H9 (cell line): ENCODE measurements around the gene NEMP1. TPM values are rescaled to one million over a fixed set of nuclear protein-coding genes. Genes with fewer than 3 reads are reported as not detected.

Source experiments
- DNase-seq: peaks from one replicate; pipeline ENCODE4 v3.0.0-alpha.2; 2017
- H2AFZ ChIP-seq: one replicate; pipeline ENCODE4 v1.6.1; 2013; ENCODE audit warnings: mild to moderate bottlenecking, low read length, control low read depth, moderate library complexity
- H2AK5ac ChIP-seq: 2 replicates; pipeline ENCODE4 v1.6.1; 2013; ENCODE audit warnings: low read length, control low read depth, mixed read lengths; ENCODE audit not compliant: insufficient read length
- H2BK120ac ChIP-seq: one replicate; pipeline ENCODE4 v1.6.1; 2013; ENCODE audit warnings: low read depth, mild to moderate bottlenecking, low read length, control low read depth, inconsistent platforms; ENCODE audit not compliant: poor library complexity, severe bottlenecking
- H2BK12ac ChIP-seq: 2 replicates; pipeline ENCODE4 v1.6.1; 2013; ENCODE audit warnings: low read length, control low read depth, mixed read lengths, low read depth; ENCODE audit not compliant: insufficient read length
- H2BK15ac ChIP-seq: 2 replicates; pipeline ENCODE4 v1.6.1; 2013; ENCODE audit warnings: low read depth, low read length, control low read depth
- H2BK20ac ChIP-seq: one replicate; pipeline ENCODE4 v1.6.1; 2013; ENCODE audit warnings: low read depth, mild to moderate bottlenecking, low read length, control low read depth, inconsistent platforms; ENCODE audit not compliant: poor library complexity, severe bottlenecking
- H2BK5ac ChIP-seq: 2 replicates; pipeline ENCODE4 v1.6.1; 2013; ENCODE audit warnings: low read length, control low read depth, mixed read lengths; ENCODE audit not compliant: insufficient read length
- H3K14ac ChIP-seq: 2 replicates; pipeline ENCODE4 v1.6.1; 2013; ENCODE audit warnings: low read length, control low read depth; ENCODE audit not compliant: insufficient read depth
- H3K18ac ChIP-seq: 2 replicates; pipeline ENCODE4 v1.6.1; 2013; ENCODE audit warnings: low read depth, mild to moderate bottlenecking, mixed read lengths, low read length, control low read depth; ENCODE audit not compliant: insufficient read length
- H3K23ac ChIP-seq: 2 replicates; pipeline ENCODE4 v1.6.1; 2013; ENCODE audit warnings: low read length, control low read depth, mixed read lengths, low read depth; ENCODE audit not compliant: insufficient read length
- H3K23me2 ChIP-seq: 2 replicates; pipeline ENCODE4 v1.6.1; 2013; ENCODE audit warnings: low read depth, mild to moderate bottlenecking, mixed read lengths, low read length, control low read depth; ENCODE audit not compliant: insufficient read length, poor library complexity, severe bottlenecking
- H3K27ac ChIP-seq: 2 replicates; pipeline ENCODE4 v1.5.1; 2013; ENCODE audit warnings: low read length, control low read depth, mixed read lengths, low read depth; ENCODE audit not compliant: insufficient read length
- H3K27me3 ChIP-seq: 2 replicates; pipeline ENCODE4 v1.6.1; 2013; ENCODE audit warnings: low read length, control low read depth, inconsistent platforms; ENCODE audit not compliant: insufficient read depth
- H3K4ac ChIP-seq: 2 replicates; pipeline ENCODE4 v1.6.1; 2013; ENCODE audit warnings: low read depth, mild to moderate bottlenecking, control low read depth, inconsistent platforms, low read length, moderate library complexity
- H3K4me1 ChIP-seq: 2 replicates; pipeline ENCODE4 v1.6.1; 2013; ENCODE audit warnings: low read length, control low read depth, inconsistent platforms; ENCODE audit not compliant: insufficient read depth
- H3K4me2 ChIP-seq: 2 replicates; pipeline ENCODE4 v1.6.1; 2013; ENCODE audit warnings: low read length, control low read depth, mixed read lengths; ENCODE audit not compliant: insufficient read length, insufficient read depth
- H3K56ac ChIP-seq: 2 replicates; pipeline ENCODE4 v1.6.1; 2013; ENCODE audit warnings: low read depth, mild to moderate bottlenecking, mixed read lengths, low read length, control low read depth; ENCODE audit not compliant: insufficient read length
- H3K79me1 ChIP-seq: 2 replicates; pipeline ENCODE4 v1.6.1; 2013; ENCODE audit warnings: low read depth, mild to moderate bottlenecking, moderate library complexity, low read length, control low read depth, inconsistent platforms; ENCODE audit not compliant: insufficient read depth, poor library complexity, severe bottlenecking
- H3K79me2 ChIP-seq: 2 replicates; pipeline ENCODE4 v1.6.1; 2013; ENCODE audit warnings: low read length, control low read depth, inconsistent platforms; ENCODE audit not compliant: insufficient read depth
- H3K9ac ChIP-seq: 2 replicates; pipeline ENCODE4 v1.6.1; 2013; ENCODE audit warnings: low read length, control low read depth, mixed read lengths; ENCODE audit not compliant: insufficient read length; ENCODE audit errors: extremely low read depth
- H3K9me3 ChIP-seq: one replicate; pipeline ENCODE4 v1.6.1; 2013; ENCODE audit warnings: low read depth, low read length, inconsistent platforms; ENCODE audit not compliant: control insufficient read depth
- H3T11ph ChIP-seq: one replicate; pipeline ENCODE4 v1.6.1; 2013; ENCODE audit warnings: mild to moderate bottlenecking, low read length, control low read depth, inconsistent platforms
- H4K20me1 ChIP-seq: one replicate; pipeline ENCODE4 v1.6.1; 2013; ENCODE audit not compliant: control insufficient read depth, insufficient read length, insufficient read depth
- H4K5ac ChIP-seq: 2 replicates; pipeline ENCODE4 v1.6.1; 2013; ENCODE audit warnings: low read depth, mild to moderate bottlenecking, mixed read lengths, low read length, control low read depth; ENCODE audit not compliant: insufficient read length
- H4K8ac ChIP-seq: replicated peaks from 2 replicates; pipeline ENCODE4 v1.6.1; 2013; ENCODE audit warnings: low read length, control low read depth, mixed read lengths, low read depth; ENCODE audit not compliant: insufficient read length
- H4K91ac ChIP-seq: 2 replicates; pipeline ENCODE4 v1.6.1; 2013; ENCODE audit warnings: low read depth, mild to moderate bottlenecking, moderate library complexity, mixed read lengths, low read length, control low read depth; ENCODE audit not compliant: insufficient read length
- H3K27ac Mint-ChIP-seq, 3 experiments: 2 replicates in 2 of 3; 3 replicates in 1 of 3; pipeline ENCODE4 v1.8.0; 2020 to 2021; ENCODE audit warnings: mixed read lengths in 3 of 3, mild to moderate bottlenecking in 1 of 3, moderate library complexity in 1 of 3
- H3K27me3 Mint-ChIP-seq: 2 replicates; pipeline ENCODE4 v1.8.0; 2021; ENCODE audit warnings: low read depth, mild to moderate bottlenecking, moderate library complexity, mixed read lengths
- H3K36me3 Mint-ChIP-seq, 3 experiments: 2 replicates in 2 of 3; 3 replicates in 1 of 3; pipeline ENCODE4 v1.8.0; 2020 to 2021; ENCODE audit warnings: low read depth in 3 of 3, mixed read lengths in 3 of 3; ENCODE audit not compliant: insufficient read depth in 1 of 3
- H3K4me1 Mint-ChIP-seq, 2 experiments: 2 replicates each; pipeline ENCODE4 v1.8.0; 2020; ENCODE audit warnings: mixed read lengths in 2 of 2
- H3K4me3 Mint-ChIP-seq, 2 experiments: 2 replicates in 1 of 2; 3 replicates in 1 of 2; pipeline ENCODE4 v1.8.0; 2020 to 2021; ENCODE audit warnings: mild to moderate bottlenecking in 2 of 2, mixed read lengths in 2 of 2, moderate library complexity in 1 of 2
- H3K9me3 Mint-ChIP-seq, 2 experiments: 2 replicates in 1 of 2; 3 replicates in 1 of 2; pipeline ENCODE4 v1.8.0; 2020; ENCODE audit warnings: mild to moderate bottlenecking in 2 of 2, mixed read lengths in 2 of 2, moderate library complexity in 1 of 2
- WGBS: extraction: QIAGEN DNeasy Blood & Tissue Kit; methylation state at CpG from one replicate; pipeline ENCODE4 v1.1.7; 2013; ENCODE audit warnings: missing lambda C conversion rate, low lambda C conversion rate, mixed read lengths; ENCODE audit not compliant: insufficient read length; ENCODE audit errors: extremely low coverage; 5-methylcytosine and 5-hydroxymethylcytosine counted together
- total RNA-seq: library from RNA; stranded (reverse); gene quantifications from 2 replicates; pipeline ENCODE4 v1.2.1, GENCODE V29; 2021
- TF ChIP-seq, protein P1 (sequence below): fragments of 200-600 bp; sonication (generic); conservative IDR thresholded peaks from 3 replicates; pipeline ENCODE4 v1.8.0; 2021; ENCODE audit warnings: antibody characterized with exemption, mild to moderate bottlenecking

NEMP1 gene
- total RNA-seq, 1 experiment from 2014 or later: 50.1 TPM

DNA sequence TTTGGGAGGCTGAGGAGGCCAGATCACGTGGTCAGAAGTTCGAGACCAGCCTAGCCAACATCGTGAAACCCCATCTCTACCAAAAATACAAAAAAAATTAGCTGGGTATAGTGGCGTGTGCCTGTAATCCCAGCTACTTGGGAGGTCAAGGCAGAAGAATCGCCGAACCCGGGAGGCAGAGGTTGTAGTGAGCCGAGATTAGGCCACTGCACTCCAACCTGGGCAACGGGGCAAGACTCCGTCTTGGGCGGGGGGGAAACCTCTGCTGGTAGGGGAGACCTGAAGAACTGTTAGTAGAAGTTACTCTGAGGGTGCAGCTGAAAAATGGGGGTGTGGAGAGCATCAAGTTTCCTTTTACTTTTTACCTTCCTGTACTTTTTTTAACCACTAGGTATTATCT is 47.5 kb upstream of the NEMP1 start:
- H3T11ph ChIP-seq: no peak overlapping the region
- WGBS: no CpG with 5 or more reads among the region's 11 CpGs
- DNase-seq: no peak
- H3K4me1 Mint-ChIP-seq: peaks cover 27 to 36% of the 10 kb centered on the region in 2 experiments
- no peak overlapping the region for H2BK12ac ChIP-seq
- H4K8ac ChIP-seq: no peak overlapping the region
- H3K4ac ChIP-seq: no peak overlapping the region
- no peaks in the 10 kb centered on the region; the same call in 1 of the 2 replicates for H3K27me3 Mint-ChIP-seq
- peaks cover 8% of the 10 kb centered on the region for H3K4me1 ChIP-seq
- no peak overlapping the region for H2BK120ac ChIP-seq
- no peaks in the 10 kb centered on the region for H3K9me3 ChIP-seq
- no peak overlapping the region; a peak in 1 of 7 replicates for H3K27ac Mint-ChIP-seq
- H3K79me2 ChIP-seq: peaks cover 9% of the 10 kb centered on the region; the same call in 1 of the 2 replicates
- no peak overlapping the region for H2BK20ac ChIP-seq
- H3K79me1 ChIP-seq: peaks cover 5% of the 10 kb centered on the region
- no peak overlapping the region for H2BK15ac ChIP-seq
- H3K36me3 Mint-ChIP-seq: peaks cover 7 to 10% (median 9%) of the 10 kb centered on the region in 3 experiments
- TF ChIP-seq, protein P1, sequence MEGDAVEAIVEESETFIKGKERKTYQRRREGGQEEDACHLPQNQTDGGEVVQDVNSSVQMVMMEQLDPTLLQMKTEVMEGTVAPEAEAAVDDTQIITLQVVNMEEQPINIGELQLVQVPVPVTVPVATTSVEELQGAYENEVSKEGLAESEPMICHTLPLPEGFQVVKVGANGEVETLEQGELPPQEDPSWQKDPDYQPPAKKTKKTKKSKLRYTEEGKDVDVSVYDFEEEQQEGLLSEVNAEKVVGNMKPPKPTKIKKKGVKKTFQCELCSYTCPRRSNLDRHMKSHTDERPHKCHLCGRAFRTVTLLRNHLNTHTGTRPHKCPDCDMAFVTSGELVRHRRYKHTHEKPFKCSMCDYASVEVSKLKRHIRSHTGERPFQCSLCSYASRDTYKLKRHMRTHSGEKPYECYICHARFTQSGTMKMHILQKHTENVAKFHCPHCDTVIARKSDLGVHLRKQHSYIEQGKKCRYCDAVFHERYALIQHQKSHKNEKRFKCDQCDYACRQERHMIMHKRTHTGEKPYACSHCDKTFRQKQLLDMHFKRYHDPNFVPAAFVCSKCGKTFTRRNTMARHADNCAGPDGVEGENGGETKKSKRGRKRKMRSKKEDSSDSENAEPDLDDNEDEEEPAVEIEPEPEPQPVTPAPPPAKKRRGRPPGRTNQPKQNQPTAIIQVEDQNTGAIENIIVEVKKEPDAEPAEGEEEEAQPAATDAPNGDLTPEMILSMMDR: no peak
- H3K9ac ChIP-seq: no peak overlapping the region
- H2AK5ac ChIP-seq: no peak overlapping the region
- no peak overlapping the region for H4K91ac ChIP-seq
- no peak overlapping the region for H2AFZ ChIP-seq
- no peaks in the 10 kb centered on the region for H4K20me1 ChIP-seq
- no peak overlapping the region for H3K4me2 ChIP-seq
- no peak overlapping the region for H3K14ac ChIP-seq
- no peak overlapping the region for H3K27ac ChIP-seq
- no peak overlapping the region for H3K56ac ChIP-seq
- peaks cover 3 to 7% of the 10 kb centered on the region in 2 experiments; a peak in 3 of 5 replicates for H3K9me3 Mint-ChIP-seq
- H2BK5ac ChIP-seq: no peak overlapping the region
- no peak overlapping the region for H3K23ac ChIP-seq
- no peak overlapping the region for H3K18ac ChIP-seq
- H3K23me2 ChIP-seq: peaks cover 4% of the 10 kb centered on the region
- H3K27me3 ChIP-seq: no peaks in the 10 kb centered on the region
- H4K5ac ChIP-seq: no peak overlapping the region
- H3K4me3 Mint-ChIP-seq: no peak overlapping the region
